IPS-NIHi11 (cell line): ENCODE data around the gene MBD3L5.
"Not testable (repeated sequence)": the region's sequence is repeated elsewhere in the genome, so short reads cannot be mapped to it uniquely, and the experiment has no call there.

Source experiments
- DNase-seq: peaks from one replicate; pipeline ENCODE4 v3.0.0; 2012; ENCODE audit warnings: mixed read lengths, low spot score

The MBD3L5 gene

GRCh38 chr19:7052896-7053295 is 22.5 kb downstream of the MBD3L5 start:
- not testable (repeated sequence) for DNase-seq

- not testable (repeated sequence) for DNase-seq
Observed at GRCh38 chr19:7054635-7055368, 24.4 kb downstream of the MBD3L5 start.

GRCh38 chr19:7055679-7056078 is 25.3 kb downstream of the MBD3L5 start:
- DNase-seq: not testable (repeated sequence)

GRCh38 chr19:7056371-7056770 is 26.0 kb downstream of the MBD3L5 start:
- not testable (repeated sequence) for DNase-seq

- DNase-seq: not testable (repeated sequence)
Observed at GRCh38 chr19:7058576-7058975, 28.2 kb downstream of the MBD3L5 start, which contains the start of gene MBD3L3. TSS of gene MBD3L3 (minus strand) at chr19:7058676. CDS start at chr19:7058605, 71 bp downstream.

GRCh38 chr19:7059977-7060376 is 29.6 kb downstream of the MBD3L5 start:
- DNase-seq: not testable (repeated sequence)

GRCh38 chr19:7063339-7063738 is 33.0 kb downstream of the MBD3L5 start:
- no peak for DNase-seq

- no peak for DNase-seq
Observed at GRCh38 chr19:7063764-7064418, 33.5 kb downstream of the MBD3L5 start.

GRCh38 chr19:7067122-7067521 is 36.7 kb downstream of the MBD3L5 start:
- not testable (repeated sequence) for DNase-seq

GRCh38 chr19:7067716-7068115 is 37.3 kb downstream of the MBD3L5 start:
- no peak for DNase-seq

GRCh38 chr19:7068599-7068998 is 38.2 kb downstream of the MBD3L5 start:
- no peak for DNase-seq

- peak; percentile 96 for DNase-seq
Observed at GRCh38 chr19:7069042-7069903, 38.9 kb downstream of the MBD3L5 start, which contains the start of gene ZNF557. TSS of gene ZNF557 (plus strand) at chr19:7069703. CDS start at chr19:7075075, 5,372 bp downstream.

- no peak for DNase-seq
Observed at GRCh38 chr19:7069904-7070226, 39.5 kb downstream of the MBD3L5 start.

- no peak for DNase-seq
Observed at GRCh38 chr19:7072541-7072940, 42.2 kb downstream of the MBD3L5 start.

GRCh38 chr19:7074705-7075282 is 44.4 kb downstream of the MBD3L5 start:
- DNase-seq: no peak

- no peak for DNase-seq
Observed at GRCh38 chr19:7076151-7076550, 45.8 kb downstream of the MBD3L5 start.

GRCh38 chr19:7078008-7078407 is 47.6 kb downstream of the MBD3L5 start:
- DNase-seq: no peak
